ENCODE measurements around the gene LTC4S. TPM values are rescaled to one million over a fixed set of nuclear protein-coding genes. Genes with fewer than 3 reads are reported as not detected.

The LTC4S gene
- total and polyA plus RNA-seq, 4 donors = 1.9 to 10.7 (median 8.4) TPM

- Histone ChIP-seq H3K9me3 (ENCODE audit: control insufficient read depth, insufficient read depth, low read length) (no peaks in the 10 kb centered on the region), H3K4me1 (ENCODE audit: control insufficient read depth, insufficient read depth, low read length) (peaks cover 56% of the 10 kb centered on the region), H3K36me3 (ENCODE audit: control insufficient read depth, insufficient read depth, low read length) (peaks cover 44% of the 10 kb centered on the region), H3K4me3 (ENCODE audit: low read depth, low read length) (peak overlapping the region; percentile 84), H3K27me3 (ENCODE audit: control insufficient read depth, insufficient read depth, low read length) (no peaks in the 10 kb centered on the region), H3K27ac (ENCODE audit: low read depth, low read length) (peak overlapping the region; percentile 84)
- peak; percentile 52 to 94 (median 73) for DNase-seq (ENCODE audit: low read depth in 4 of 6, low spot score in 6 of 6)
- 0% methylated on average over 51 of the region's 54 CpGs for WGBS (ENCODE audit: insufficient coverage)
These were observed 27.7 kb downstream of the LTC4S start for GRCh38 chr5:179821298-179822058.

GRCh38 chr5:179822059-179822432 lies 28.3 kb downstream of the LTC4S start:
- Histone ChIP-seq H3K27ac (ENCODE audit: low read depth, low read length) (peak overlapping the region; percentile 84), H3K27me3 (ENCODE audit: control insufficient read depth, insufficient read depth, low read length) (no peaks in the 10 kb centered on the region), H3K4me1 (ENCODE audit: control insufficient read depth, insufficient read depth, low read length) (peaks cover 54% of the 10 kb centered on the region), H3K9me3 (ENCODE audit: control insufficient read depth, insufficient read depth, low read length) (no peaks in the 10 kb centered on the region), H3K4me3 (ENCODE audit: low read depth, low read length) (peak overlapping the region; percentile 84), H3K36me3 (ENCODE audit: control insufficient read depth, insufficient read depth, low read length) (peaks cover 49% of the 10 kb centered on the region)
- 80% methylated on average over 2 of the region's 3 CpGs for WGBS (ENCODE audit: insufficient coverage)
- DNase-seq (ENCODE audit: low read depth in 4 of 6, low spot score in 6 of 6) = no peak

GRCh38 chr5:179822444-179822990 lies 28.7 kb downstream of the LTC4S start:
- H3K4me1 ChIP-seq (ENCODE audit: control insufficient read depth, insufficient read depth, low read length) = peaks cover 49% of the 10 kb centered on the region
- WGBS (ENCODE audit: insufficient coverage) = 76% methylated on average over 7 of the region's 8 CpGs
- peaks cover 54% of the 10 kb centered on the region for H3K36me3 ChIP-seq (ENCODE audit: control insufficient read depth, insufficient read depth, low read length)

GRCh38 chr5:179823937-179824744 lies 30.4 kb downstream of the LTC4S start:
- Histone ChIP-seq H3K27me3 (ENCODE audit: control insufficient read depth, insufficient read depth, low read length) (no peaks in the 10 kb centered on the region), H3K4me1 (ENCODE audit: control insufficient read depth, insufficient read depth, low read length) (peaks cover 37% of the 10 kb centered on the region), H3K9me3 (ENCODE audit: control insufficient read depth, insufficient read depth, low read length) (no peaks in the 10 kb centered on the region), H3K4me3 (ENCODE audit: low read depth, low read length) (no peak overlapping the region), H3K27ac (ENCODE audit: low read depth, low read length) (no peak overlapping the region), H3K36me3 (ENCODE audit: control insufficient read depth, insufficient read depth, low read length) (peaks cover 65% of the 10 kb centered on the region)
- no peak for DNase-seq (ENCODE audit: low read depth in 4 of 6, low spot score in 6 of 6)
- WGBS (ENCODE audit: insufficient coverage) = 97% methylated on average over 19 of the region's 22 CpGs

More at GRCh38 chr5:179822444-179822990, 28.7 kb downstream of the LTC4S start:
- no peaks in the 10 kb centered on the region for H3K9me3 ChIP-seq (ENCODE audit: control insufficient read depth, insufficient read depth, low read length)
- DNase-seq (ENCODE audit: low read depth in 4 of 6, low spot score in 6 of 6) = no peak
- H3K27me3 ChIP-seq (ENCODE audit: control insufficient read depth, insufficient read depth, low read length) = no peaks in the 10 kb centered on the region
- no peak overlapping the region for H3K4me3 ChIP-seq (ENCODE audit: low read depth, low read length)
- H3K27ac ChIP-seq (ENCODE audit: low read depth, low read length) = no peak overlapping the region

- WGBS (ENCODE audit: insufficient coverage) = 94% methylated on average over 2 of the region's 3 CpGs
- H3K27me3 ChIP-seq (ENCODE audit: control insufficient read depth, insufficient read depth, low read length) = no peaks in the 10 kb centered on the region
- H3K36me3 ChIP-seq (ENCODE audit: control insufficient read depth, insufficient read depth, low read length) = peaks cover 68% of the 10 kb centered on the region
- H3K9me3 ChIP-seq (ENCODE audit: control insufficient read depth, insufficient read depth, low read length) = no peaks in the 10 kb centered on the region
- no peak overlapping the region for H3K4me3 ChIP-seq (ENCODE audit: low read depth, low read length)
- H3K4me1 ChIP-seq (ENCODE audit: control insufficient read depth, insufficient read depth, low read length) = peaks cover 32% of the 10 kb centered on the region
- H3K27ac ChIP-seq (ENCODE audit: low read depth, low read length) = no peak overlapping the region
- no peak for DNase-seq (ENCODE audit: low read depth in 4 of 6, low spot score in 6 of 6)
These were observed 30.9 kb downstream of the LTC4S start for GRCh38 chr5:179824745-179825112.

GRCh38 chr5:179825655-179826182 lies 31.9 kb downstream of the LTC4S start:
- Histone ChIP-seq H3K27ac (ENCODE audit: low read depth, low read length) (no peak overlapping the region), H3K9me3 (ENCODE audit: control insufficient read depth, insufficient read depth, low read length) (no peaks in the 10 kb centered on the region), H3K4me1 (ENCODE audit: control insufficient read depth, insufficient read depth, low read length) (peaks cover 24% of the 10 kb centered on the region), H3K4me3 (ENCODE audit: low read depth, low read length) (no peak overlapping the region), H3K36me3 (ENCODE audit: control insufficient read depth, insufficient read depth, low read length) (peaks cover 78% of the 10 kb centered on the region), H3K27me3 (ENCODE audit: control insufficient read depth, insufficient read depth, low read length) (no peaks in the 10 kb centered on the region)
- DNase-seq (ENCODE audit: low read depth in 4 of 6, low spot score in 6 of 6) = no peak
- WGBS (ENCODE audit: insufficient coverage) = 81% methylated on average over 11 of the region's 13 CpGs

GRCh38 chr5:179827680-179828079 lies 33.9 kb downstream of the LTC4S start:
- Histone ChIP-seq H3K4me1 (ENCODE audit: control insufficient read depth, insufficient read depth, low read length) (peaks cover 12% of the 10 kb centered on the region), H3K27me3 (ENCODE audit: control insufficient read depth, insufficient read depth, low read length) (no peaks in the 10 kb centered on the region), H3K36me3 (ENCODE audit: control insufficient read depth, insufficient read depth, low read length) (peaks cover 94% of the 10 kb centered on the region), H3K27ac (ENCODE audit: low read depth, low read length) (no peak overlapping the region), H3K9me3 (ENCODE audit: control insufficient read depth, insufficient read depth, low read length) (no peaks in the 10 kb centered on the region), H3K4me3 (ENCODE audit: low read depth, low read length) (no peak overlapping the region)
- no peak for DNase-seq (ENCODE audit: low read depth in 4 of 6, low spot score in 6 of 6)
- 66% methylated on average over 9 of the region's 9 CpGs for WGBS (ENCODE audit: insufficient coverage)

GRCh38 chr5:179828756-179829421 lies 35.1 kb downstream of the LTC4S start:
- H3K27ac ChIP-seq (ENCODE audit: low read depth, low read length) = no peak overlapping the region
- 95% methylated on average over 2 of the region's 3 CpGs for WGBS (ENCODE audit: insufficient coverage)

GRCh38 chr5:179829732-179830435 lies 36.1 kb downstream of the LTC4S start:
- Histone ChIP-seq H3K27me3 (ENCODE audit: control insufficient read depth, insufficient read depth, low read length) (no peaks in the 10 kb centered on the region), H3K27ac (ENCODE audit: low read depth, low read length) (no peak overlapping the region), H3K4me1 (ENCODE audit: control insufficient read depth, insufficient read depth, low read length) (peaks cover 4% of the 10 kb centered on the region), H3K36me3 (ENCODE audit: control insufficient read depth, insufficient read depth, low read length) (peaks cover 89% of the 10 kb centered on the region), H3K9me3 (ENCODE audit: control insufficient read depth, insufficient read depth, low read length) (no peaks in the 10 kb centered on the region), H3K4me3 (ENCODE audit: low read depth, low read length) (no peak overlapping the region)
- WGBS (ENCODE audit: insufficient coverage) = 92% methylated on average over 4 of the region's 7 CpGs
- DNase-seq (ENCODE audit: low read depth in 4 of 6, low spot score in 6 of 6) = no peak

More at GRCh38 chr5:179828756-179829421, 35.1 kb downstream of the LTC4S start:
- Histone ChIP-seq H3K36me3 (ENCODE audit: control insufficient read depth, insufficient read depth, low read length) (peaks cover 96% of the 10 kb centered on the region), H3K27me3 (ENCODE audit: control insufficient read depth, insufficient read depth, low read length) (no peaks in the 10 kb centered on the region), H3K9me3 (ENCODE audit: control insufficient read depth, insufficient read depth, low read length) (no peaks in the 10 kb centered on the region), H3K4me3 (ENCODE audit: low read depth, low read length) (no peak overlapping the region), H3K4me1 (ENCODE audit: control insufficient read depth, insufficient read depth, low read length) (peaks cover 8% of the 10 kb centered on the region)
- DNase-seq (ENCODE audit: low read depth in 4 of 6, low spot score in 6 of 6) = no peak

Data from spinal cord (tissue), 10 donors.